Measurements from ENCODE around the gene WDR12.
"Not testable (repeated sequence)": the region's sequence is repeated elsewhere in the genome, so short reads cannot be mapped to it uniquely, and the experiment has no call there.

Gene WDR12

DNA sequence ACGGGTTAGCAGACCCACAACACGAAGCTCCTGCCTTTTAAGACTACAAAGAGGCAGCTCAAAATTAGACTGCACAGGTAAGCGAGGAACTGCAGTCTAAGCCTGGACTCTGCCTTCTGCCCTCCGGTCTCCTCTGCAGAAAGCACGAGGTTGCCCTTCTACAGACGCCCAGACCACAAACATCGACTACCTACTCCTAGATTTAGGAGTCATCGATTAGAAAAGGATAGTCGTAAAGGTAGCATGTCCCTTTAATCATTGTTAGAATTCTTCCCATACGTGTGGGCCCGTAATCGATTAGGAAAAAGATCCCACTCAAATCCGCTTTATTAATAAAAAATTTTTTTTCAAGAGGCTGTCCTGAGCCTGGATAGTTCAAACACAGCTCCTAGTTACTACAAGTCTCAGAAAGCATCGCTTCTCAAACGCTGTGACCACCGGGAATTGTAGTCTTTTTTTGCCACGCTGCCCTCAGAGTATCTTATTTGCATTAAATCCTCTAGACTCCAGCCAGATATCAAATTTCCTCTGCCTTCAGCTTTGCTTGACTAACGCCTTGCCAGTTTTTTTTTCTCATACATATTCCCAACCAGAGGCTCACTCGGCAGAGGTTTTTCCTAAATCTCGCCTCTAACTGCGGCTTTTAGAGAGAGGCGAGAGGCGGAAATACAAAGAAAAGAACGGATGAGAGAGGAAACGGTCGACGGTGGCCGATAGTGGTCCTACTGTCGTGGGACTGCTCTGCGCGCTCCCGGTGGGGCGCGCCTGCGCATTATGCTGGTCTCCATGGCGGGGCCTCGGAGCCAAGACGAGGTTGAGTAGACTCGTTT is at the start of gene WDR12, which contains the start of gene CARF:
TSS of gene WDR12 (minus strand) at position 162 of the 830 bp plus-strand sequence. CDS start 197 bp downstream, outside the sequence.
TSS of gene CARF (plus strand) at position 764 of the 830 bp plus-strand sequence. CDS start 29,628 bp downstream, outside the sequence.
- DNase-seq = peak; percentile 96

DNA sequence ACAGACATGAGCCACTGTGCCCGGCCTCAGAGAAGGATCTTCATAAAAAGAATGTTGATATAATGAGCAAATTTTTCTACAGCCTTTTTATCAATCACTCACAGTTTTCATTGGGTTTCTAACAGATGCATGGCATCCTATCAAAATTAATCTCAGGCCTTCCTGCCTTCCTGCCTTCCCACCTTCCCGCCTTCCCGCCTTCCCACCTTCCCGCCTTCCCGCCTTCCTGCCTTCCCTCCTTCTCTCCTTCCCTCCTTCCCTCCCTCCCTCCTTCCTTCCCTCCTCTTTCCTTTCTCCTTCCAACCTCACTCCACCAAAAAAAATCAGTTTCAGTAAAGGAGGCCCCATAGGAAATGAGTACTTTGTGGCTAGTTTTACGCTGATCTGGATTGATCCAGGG is 49.1 kb upstream of the WDR12 start:
- DNase-seq = no peak

DNA sequence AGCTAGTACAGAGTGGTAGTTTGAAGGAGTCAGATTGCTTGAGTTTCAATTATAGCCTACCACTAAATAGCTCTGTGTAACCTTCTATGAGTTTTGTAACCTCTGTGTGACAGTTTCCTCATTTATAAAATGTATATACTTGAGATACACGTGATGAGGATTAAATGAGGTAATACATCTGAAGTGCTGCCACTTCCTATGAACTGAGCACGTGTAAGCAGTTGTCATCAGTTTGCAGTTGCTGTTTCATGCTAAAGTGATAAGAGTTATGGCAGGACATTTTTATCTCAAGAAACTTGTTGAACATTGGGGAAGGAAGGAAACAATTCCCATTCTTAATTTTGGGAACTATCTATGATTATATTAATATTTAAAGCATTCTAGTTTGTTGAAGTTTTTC is 39.1 kb upstream of the WDR12 start:
- no peak for DNase-seq

DNA sequence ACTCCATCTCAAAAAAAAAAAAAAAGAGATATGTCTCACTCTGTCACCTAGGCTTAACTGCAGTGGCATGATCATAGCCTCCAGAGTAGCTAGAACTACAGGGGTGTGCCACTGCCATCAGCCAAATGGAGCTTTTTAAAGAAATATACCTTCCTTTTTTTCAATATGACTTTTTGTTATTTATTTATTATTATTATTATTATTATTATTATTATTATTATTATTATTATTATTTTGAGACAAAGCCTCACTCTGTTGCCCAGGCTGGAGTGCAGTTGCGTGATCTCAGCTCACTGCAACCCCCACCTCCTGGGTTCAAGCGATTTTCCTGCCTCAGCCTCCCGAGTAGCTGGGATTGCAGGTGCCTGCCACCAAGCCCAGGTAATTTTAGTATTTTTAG is 37.9 kb upstream of the WDR12 start:
- DNase-seq = not testable (repeated sequence)

DNA sequence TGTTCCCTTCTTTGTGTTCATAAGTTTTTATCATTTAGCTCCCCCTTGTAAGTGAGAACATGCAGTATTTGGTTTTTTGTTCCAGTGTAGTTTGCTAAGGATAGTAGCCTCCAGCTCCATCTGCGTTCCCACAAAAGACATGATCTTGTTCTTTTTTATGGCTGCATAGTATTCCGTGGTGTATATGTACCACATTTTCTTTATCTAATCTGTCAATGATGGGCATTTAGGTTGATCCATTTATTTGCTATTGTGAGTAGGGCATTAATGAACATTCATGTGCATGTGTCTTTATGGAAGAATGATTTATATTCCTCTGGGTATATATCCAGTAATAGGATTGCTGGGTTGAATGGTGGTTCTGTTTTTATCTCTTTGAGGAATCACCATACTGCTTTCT is 34.0 kb upstream of the WDR12 start:
- DNase-seq = no peak

DNA sequence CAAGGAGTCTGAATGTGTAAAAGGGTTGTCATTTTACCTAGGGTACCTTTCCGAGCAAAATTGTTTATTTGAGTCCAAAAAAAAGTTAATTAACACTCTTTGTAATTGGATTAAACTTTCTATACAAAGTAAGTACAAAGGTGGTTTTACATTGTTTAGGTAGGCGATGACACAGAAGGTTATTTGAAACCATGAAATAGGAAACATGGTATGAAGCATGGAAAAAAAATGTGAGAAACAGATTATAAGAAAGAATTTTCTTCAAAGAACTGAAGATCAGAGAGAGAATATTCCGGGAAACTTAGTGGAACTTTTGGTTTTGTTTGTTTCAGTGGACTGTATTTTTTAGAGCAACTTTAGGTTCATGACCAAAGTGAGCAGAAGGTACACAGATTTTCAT is 33.3 kb upstream of the WDR12 start:
- no peak for DNase-seq

DNA sequence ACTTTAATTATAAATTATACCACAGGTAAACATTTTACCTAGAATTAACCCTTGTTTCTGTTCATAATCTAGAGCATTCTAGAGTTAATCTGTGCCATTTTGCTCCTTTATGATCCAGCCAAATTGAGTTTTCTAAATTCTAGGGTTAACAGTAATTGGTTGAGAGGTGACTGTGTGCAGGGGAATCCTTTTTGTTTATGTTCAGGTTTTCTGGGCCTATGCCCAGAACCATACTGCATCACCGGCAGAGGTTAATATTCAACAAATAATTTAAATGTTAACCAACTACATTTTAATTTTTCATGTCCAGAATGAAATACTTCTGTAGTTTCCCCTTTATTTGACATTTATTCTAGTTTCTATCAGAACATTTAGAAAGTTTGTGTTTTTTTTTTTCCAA is 32.9 kb upstream of the WDR12 start:
- DNase-seq = no peak

DNA sequence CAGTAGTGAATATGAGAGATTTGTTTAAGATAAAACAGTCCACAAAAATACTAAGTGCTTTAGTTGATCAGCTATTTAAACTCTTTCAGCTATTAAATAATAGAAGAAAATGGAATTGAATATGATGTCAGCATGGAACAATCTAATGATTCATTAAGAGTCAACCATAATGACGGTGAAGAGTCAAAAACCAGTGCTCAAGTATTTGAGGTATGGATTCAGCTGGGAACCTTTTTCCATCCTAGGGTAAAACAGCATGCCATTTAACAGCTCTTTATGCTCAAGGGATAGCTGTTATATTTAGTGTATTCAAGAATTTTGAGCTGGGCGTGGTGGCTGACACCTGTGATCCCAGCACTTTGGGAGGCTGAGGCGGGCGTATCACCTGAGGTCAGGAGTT is 30.3 kb upstream of the WDR12 start:
- no peak for DNase-seq

DNA sequence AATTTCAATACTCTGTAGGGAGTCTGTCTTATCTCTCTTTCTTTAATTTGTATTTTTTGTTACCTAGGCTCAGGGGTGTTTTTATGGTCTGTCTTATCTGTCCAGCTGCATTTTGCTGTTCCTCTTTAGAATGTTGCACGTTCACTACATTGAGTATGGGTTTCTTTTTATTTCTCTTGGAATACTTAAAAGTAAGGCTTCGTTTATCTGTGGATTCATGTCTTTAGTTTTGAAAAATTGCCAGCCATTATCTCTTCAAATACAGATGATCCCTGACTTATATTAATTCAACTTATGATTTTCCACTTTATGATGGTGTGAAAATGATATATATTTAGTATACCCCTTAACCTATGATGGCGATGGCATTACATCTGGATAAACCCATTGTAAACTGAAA is 27.5 kb upstream of the WDR12 start:
- no peak for DNase-seq

DNA sequence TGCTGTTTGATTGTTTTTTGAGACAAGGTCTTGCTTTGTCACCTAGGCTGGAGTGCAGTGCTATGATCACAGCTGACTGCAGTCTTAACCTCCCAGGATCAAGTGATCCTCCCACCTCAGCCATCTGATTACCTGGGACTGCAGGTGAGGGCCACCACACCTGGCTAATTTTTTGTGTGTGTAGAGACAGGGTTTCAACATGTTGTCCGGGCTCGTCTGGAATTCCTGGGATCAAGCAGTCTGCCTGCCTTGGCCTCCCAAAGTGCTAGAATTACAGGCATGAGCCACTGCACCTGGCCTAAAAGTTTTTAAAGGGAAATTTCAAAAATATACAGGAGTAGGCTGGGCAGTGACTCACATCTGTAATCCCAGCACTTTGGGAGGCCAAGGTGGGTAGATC is 23.0 kb upstream of the WDR12 start:
- DNase-seq = no peak

DNA sequence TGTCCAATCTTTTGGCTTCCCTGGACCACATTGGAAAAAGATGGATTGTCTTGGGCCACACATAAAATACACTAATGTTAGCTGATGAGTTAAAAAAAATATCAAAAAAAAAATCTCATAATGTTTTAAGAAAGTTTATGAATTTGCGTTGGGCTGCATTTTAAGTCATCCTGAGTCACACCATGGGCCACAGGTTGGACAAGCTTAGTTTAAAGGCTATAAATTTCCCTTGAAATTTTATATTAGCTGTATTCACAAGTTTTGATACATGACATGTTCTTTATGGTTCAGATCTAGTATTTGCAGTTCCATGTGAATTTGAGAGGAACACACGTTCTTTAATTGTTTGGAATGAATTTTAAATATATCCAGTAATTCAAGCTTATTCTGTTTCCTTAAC is 22.5 kb upstream of the WDR12 start:
- no peak for DNase-seq

DNA sequence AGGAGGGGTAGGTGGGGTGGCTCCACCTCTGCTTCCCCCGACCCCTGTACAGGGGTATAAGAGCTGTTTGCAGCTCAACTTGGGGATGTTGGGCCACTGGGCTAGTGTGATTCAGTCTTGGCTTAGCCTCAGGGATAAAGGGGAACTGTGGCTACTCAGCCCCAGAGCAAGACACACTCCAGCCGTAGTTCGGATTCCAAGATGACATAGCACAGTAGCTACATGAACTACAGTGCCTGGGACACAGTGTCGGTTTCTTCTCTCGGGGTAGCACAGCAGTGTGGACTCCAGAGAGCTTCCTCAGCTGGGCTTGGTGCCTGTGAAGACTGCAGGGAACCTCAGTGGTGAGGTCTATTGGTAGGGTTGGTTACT is 21.7 kb upstream of the WDR12 start:
- no peak for DNase-seq

DNA sequence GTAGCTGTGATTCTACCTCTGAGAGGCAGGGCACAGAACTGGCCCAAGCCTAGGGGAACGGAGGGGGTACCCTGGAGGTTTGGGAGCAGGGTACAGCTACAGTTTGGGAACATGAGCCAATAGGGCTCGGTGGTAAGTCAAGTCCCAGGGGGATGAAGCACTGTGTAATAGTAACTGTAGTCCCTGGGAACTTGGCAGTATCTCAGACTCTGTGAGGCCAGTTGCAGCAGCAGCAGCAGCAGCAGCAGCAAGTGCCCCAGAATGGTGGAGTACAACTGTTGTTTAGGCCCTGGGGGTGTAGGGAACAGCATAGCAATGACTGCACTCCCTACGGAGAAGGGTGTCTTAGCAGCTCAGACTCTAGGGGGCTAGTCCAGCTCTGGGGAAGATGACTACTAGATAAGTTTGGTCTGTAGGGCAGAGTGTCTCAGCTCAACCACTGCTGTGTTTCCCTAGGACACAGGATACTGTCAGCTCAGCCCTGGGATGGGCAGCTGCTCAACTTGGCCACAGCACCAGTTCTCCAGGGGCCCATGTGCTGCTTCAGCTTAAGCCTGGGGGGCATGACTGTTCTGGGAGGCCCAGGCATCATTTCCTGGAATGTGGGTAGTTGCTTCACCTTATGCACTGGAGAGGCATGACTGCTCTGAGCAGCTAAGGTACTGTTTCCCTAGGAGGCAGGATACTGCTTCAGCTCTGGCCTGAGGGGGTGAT is 21.1 kb upstream of the WDR12 start:
- DNase-seq = no peak

DNA sequence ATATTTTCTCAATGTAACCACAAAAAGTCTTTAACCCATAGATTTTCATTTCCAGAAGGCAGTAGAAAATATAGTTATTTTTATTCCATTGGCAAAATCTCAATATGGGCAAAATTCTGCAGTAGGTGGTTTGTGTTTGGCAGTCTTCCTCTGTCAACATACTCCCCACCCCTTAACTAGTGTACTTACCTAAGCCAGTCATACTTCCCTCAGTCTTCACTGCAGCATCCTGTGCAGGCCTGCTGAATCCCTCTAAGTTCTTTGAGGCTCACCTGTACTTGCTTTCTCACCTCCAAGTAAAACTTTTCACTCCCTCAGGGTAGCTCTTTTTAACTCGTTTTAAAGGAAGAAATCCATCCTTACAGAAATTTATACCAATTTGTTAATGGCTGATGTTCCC is 7.4 kb upstream of the WDR12 start:
- no peak for DNase-seq

DNA sequence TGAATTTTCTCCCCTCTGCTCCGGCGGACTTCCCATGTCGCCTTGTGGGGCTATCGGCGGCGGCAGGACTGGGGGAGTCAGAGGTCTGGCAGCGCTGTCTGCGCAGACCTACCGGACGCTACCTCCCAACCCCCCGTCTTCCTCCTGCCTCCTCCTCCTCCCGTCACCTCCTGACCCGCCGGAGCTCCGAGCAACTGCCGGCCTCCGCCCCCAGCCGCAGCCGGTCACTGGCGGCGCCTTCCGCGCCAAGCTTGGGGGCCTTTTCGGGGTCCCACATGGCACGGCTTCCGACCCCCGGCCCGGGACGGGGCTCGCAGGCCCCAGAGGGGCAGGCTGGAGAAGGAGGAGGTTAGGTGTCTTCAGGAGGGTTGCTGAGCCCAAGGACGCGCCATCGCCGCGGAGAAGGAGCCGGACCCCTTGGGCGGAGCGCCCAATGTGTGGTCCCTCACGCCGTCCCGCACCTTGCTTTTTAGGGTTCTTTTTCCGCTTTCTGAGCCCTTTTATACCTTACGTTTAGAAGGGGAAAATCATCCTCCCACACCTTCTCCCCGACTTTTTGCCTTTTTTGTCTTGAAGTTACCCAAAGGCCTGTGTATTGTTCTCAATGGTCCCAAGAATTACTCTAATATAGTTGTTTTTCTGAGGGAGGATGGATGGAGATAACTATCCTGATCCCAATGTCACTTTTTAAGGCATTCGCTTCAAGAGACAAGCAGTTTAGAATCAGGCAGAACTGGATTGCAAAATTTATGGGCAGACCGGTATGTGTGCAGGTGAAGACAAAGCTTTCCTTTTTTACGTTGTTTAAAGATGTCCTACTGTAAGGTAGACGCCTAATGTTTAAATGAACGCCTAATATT is 1.1 kb upstream of the WDR12 start:
- not testable (repeated sequence) for DNase-seq

DNA sequence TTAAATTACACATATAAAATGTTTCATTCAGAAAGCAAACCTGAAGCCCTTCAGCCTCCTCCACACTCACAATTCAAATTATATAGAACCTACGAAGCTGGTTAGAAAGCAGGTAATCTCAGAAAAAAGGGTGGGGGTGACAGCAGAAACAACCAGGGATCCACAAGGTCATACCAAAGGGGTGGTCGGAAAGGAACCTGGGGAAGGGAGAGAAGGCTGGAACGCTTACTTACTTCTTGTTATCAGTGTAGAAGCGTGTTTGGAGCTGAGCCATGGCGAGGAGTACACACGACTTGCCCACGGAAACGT is 316 bp downstream of the WDR12 start:
- DNase-seq = no peak

DNA sequence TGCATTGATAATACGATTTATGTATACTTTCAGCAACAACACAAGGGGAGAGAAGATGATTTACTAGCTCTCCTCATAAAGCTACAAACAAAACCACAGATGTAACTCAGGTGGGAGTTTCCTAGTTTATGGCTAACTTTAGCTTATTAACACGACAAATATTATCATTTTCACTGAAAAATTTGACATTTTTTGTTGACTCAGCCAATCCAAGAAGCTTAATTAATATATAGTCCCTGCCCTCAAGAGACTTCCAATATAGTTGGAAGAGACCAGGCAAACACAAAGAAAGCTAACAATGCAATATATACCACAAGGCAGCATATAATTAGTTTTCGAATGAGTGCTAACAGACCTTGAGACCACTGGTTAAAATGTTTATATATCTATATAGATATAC is 775 bp downstream of the WDR12 start:
- no peak for DNase-seq

DNA sequence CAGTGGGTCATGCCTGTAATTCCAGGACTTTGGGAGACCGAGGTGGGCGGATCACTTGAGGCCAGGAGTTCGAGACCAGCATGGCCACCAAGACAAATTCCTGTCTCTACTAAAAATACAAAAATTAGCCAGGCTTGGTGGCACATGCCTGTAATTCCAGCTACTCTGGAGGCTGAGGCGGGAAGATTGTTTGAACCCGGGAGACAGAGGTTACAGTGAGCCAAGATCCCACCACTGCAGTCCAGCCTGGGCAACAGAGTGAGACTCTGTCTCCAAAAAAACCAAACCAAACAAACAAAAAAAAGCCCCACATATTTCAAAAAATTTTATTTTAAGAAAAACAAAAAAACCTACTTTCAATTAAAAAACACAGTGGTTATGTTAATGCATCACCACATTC is 1.2 kb downstream of the WDR12 start:
- DNase-seq = not testable (repeated sequence)

DNA sequence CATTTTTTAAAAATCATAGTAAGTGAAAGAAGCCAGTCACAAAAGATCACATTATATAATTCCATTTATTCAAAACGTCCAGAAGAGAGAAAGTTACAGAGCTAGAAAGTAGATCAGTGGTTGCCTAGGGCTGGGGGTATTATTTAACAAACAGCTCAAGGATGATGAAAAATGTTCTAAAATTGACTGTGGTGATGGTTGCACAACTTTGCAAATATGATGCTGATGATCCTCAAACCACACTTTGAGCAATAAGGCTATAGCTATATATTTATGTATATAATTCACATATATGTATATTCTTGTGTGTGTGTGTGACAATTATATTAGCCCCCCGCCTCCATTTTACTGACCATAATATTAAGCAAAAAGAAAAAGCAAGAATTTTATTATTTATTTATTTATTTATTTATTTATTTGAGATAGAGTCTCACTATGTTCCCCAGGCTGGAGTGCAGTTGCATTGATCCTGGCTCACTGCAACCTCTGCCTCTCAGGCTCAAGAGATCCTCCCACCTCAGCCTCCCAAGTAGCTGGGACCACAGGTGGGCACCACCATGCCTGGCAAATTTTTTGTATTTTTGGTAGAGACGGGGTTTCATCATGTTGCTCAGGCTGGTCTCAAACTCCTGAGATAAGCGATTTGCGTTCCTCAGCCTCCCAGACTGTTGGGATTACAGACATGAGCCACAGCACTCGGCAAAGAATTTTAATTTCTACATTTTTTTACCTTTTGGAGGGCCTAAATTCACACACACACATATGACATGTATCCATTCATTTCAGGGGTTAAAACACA is 1.9 kb downstream of the WDR12 start:
- no peak for DNase-seq

DNA sequence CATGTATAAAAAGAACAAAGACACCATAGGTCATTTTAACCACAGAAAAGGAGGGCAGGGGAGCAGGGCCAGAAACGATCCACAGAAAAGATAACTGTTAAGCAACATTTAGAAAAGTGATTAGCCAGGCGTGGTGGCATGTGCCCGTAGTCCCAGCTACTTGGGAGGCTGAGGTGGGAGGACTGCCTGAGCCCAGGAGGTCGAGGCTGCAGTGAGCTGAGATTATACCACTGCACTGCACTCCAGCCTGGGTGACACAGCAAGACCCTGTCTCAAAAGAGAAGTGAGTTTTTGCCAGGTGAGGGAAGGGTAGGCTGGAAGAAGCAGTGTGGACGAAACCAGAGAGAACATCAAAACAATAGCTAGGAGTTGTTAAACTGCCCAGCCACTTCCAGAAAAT is 3.3 kb downstream of the WDR12 start:
- no peak for DNase-seq

DNA sequence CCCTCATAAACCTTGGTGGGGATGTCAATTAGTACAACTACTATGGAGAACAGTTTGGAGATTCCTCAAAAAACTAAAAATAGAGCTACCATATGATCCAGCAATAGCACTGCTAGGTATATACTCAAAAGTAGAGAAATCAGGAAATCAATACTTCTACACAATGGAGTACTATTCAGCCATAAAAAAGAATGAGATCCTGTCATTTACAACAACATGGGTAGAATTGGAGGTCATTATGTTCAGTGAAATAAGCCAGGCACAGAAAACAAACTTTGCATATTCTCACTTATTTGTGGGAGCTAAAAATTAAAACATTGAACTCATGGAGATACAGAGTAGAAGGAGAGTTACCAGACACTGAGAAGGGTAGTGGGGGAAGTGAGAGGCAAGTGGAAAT is 6.0 kb downstream of the WDR12 start:
- DNase-seq = not testable (repeated sequence)

DNA sequence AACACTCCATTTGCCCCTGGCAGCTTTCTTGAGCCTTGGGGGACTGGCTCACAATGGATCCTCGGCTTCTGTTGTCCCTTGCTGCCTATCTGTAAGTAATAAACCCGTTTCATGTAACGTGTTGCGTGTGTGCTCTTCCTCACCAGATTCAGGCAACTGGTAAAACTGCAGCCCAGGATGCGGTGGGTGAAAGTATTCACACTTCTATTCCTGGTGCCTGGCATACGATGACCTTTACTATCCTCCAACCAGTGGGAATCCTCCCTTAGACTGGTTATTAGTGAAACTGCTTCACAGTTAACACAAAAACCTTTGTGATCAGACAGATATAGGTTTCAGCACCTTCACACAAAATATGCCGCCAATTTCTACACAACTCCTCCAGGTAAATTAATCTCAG is 26.3 kb downstream of the WDR12 start:
- DNase-seq = no peak
